ENCODE data around the gene HTT. TPM values are rescaled to one million over a fixed set of nuclear protein-coding genes. Genes with fewer than 3 reads are reported as not detected.
A peak's percentile ranks its signal among the peaks of the same experiment; 100 is the strongest.

Gene HTT
- total and polyA plus RNA-seq, 2 of the 13 experiments (the other 11 are each of a cell fraction or from before 2014, with no cell fraction given): 17.5 to 19.5 TPM

GRCh38 chr4:3285558-3286334, 211.3 kb downstream of the HTT start (continued):
- TF ChIP-seq ZNF737 (CRISPR knock-in tag; IDR thresholded peaks at IDR 0.05; ENCODE audit: borderline replicate concordance) (no peak), ELF1 (CRISPR knock-in tag; IDR thresholded peaks at IDR 0.05) (no peak), MED13 (CRISPR knock-in tag; IDR thresholded peaks at IDR 0.05) (no peak), ZC3H4 (CRISPR knock-in tag; IDR thresholded peaks at IDR 0.05; ENCODE audit: borderline replicate concordance) (no peak), SNAI1 (CRISPR knock-in tag; IDR thresholded peaks at IDR 0.05; ENCODE audit: borderline replicate concordance) (no peak), NR2C2 (CRISPR knock-in tag; IDR thresholded peaks at IDR 0.05; ENCODE audit: borderline replicate concordance) (0 out of 2 replicates have a peak, but pooled peaks have one; percentile 43), ZNF761 (CRISPR knock-in tag; conservative IDR thresholded peaks at IDR 0.05) (0 out of 2 replicates have a peak, but pooled peaks have one; percentile 39), NCOR1 (IDR thresholded peaks at IDR 0.05; ENCODE audit: borderline replicate concordance, low read length) (no peak), ZSCAN29 (CRISPR knock-in tag; conservative IDR thresholded peaks at IDR 0.05) (0 out of 2 replicates have a peak, but pooled peaks have one; percentile 77), ZKSCAN5 (CRISPR knock-in tag; IDR thresholded peaks at IDR 0.05) (no peak), FOXK2 (IDR thresholded peaks at IDR 0.05) (no peak), NR0B2 (CRISPR knock-in tag; IDR thresholded peaks at IDR 0.05) (no peak), ZNF512B (CRISPR knock-in tag; IDR thresholded peaks at IDR 0.05; ENCODE audit: borderline replicate concordance) (no peak), ZNF841 (CRISPR knock-in tag; IDR thresholded peaks at IDR 0.05; ENCODE audit: borderline replicate concordance) (no peak), ETV5 (CRISPR knock-in tag; IDR thresholded peaks at IDR 0.05; ENCODE audit: borderline replicate concordance) (peak; percentile 83), TCF7 (IDR thresholded peaks at IDR 0.05; ENCODE audit: low read depth) (no peak), MIER2 (CRISPR knock-in tag; IDR thresholded peaks at IDR 0.05) (no peak), RNF2 (conservative IDR thresholded peaks at IDR 0.05; ENCODE audit: low read depth) (no peak), NFYB (CRISPR knock-in tag; IDR thresholded peaks at IDR 0.05) (no peak), ZBTB3 (CRISPR knock-in tag; IDR thresholded peaks at IDR 0.05; ENCODE audit: borderline replicate concordance, low read depth) (0 out of 2 replicates have a peak, but pooled peaks have one; percentile 41), ZNF577 (CRISPR knock-in tag; IDR thresholded peaks at IDR 0.05; ENCODE audit: borderline replicate concordance, low read depth) (no peak), ZNF549 (CRISPR knock-in tag; IDR thresholded peaks at IDR 0.05) (no peak), ZBTB10 (CRISPR knock-in tag; IDR thresholded peaks at IDR 0.05; ENCODE audit: borderline replicate concordance) (no peak), FOXA1 (IDR thresholded peaks at IDR 0.05) (no peak), FOXA1 (CRISPR knock-in tag; IDR thresholded peaks at IDR 0.05) (no peak), ADNP (CRISPR knock-in tag; IDR thresholded peaks at IDR 0.05) (no peak), DNMT3B (CRISPR knock-in tag; conservative IDR thresholded peaks at IDR 0.05) (no peak)

All from HepG2 (cell line).